DND-41 (cell line): ENCODE measurements around the gene TRIM5.

Source experiments
- ATAC-seq: fragments of 200-7000 bp; cut with Tn5 transposase; 3 replicates; pipeline ENCODE4 v1.9.1; 2021; ENCODE audit warnings: low read depth; ENCODE audit not compliant: insufficient read depth
- DNase-seq: peaks from one replicate; pipeline ENCODE4 v3.0.0-alpha.2; 2020
- H2AFZ ChIP-seq: 2 replicates; pipeline ENCODE4 v1.6.0; 2012; ENCODE audit warnings: low read depth, low read length
- H3K27ac ChIP-seq: 2 replicates; pipeline ENCODE4 v1.5.1; 2012; ENCODE audit warnings: low read length, inconsistent platforms
- H3K27me3 ChIP-seq: fragments of 200-600 bp; sonication (generic); 2 replicates; pipeline ENCODE4 v1.6.0; 2012; ENCODE audit warnings: low read length, mild to moderate bottlenecking, inconsistent platforms; ENCODE audit not compliant: insufficient read depth, poor library complexity
- H3K36me3 ChIP-seq: 2 replicates; pipeline ENCODE4 v1.5.1; 2012; ENCODE audit warnings: low read length, inconsistent platforms; ENCODE audit not compliant: insufficient read depth
- H3K4me1 ChIP-seq: 2 replicates; pipeline ENCODE4 v1.5.1; 2012; ENCODE audit warnings: mild to moderate bottlenecking, low read length; ENCODE audit not compliant: insufficient read depth
- H3K4me2 ChIP-seq: 2 replicates; pipeline ENCODE4 v1.6.0; 2012; ENCODE audit warnings: mild to moderate bottlenecking, moderate library complexity, low read length, inconsistent platforms; ENCODE audit not compliant: insufficient read depth
- H3K4me3 ChIP-seq, 2 experiments: fragments of 200-600 bp in 1 of 2; shearing (Covaris generic) in 1 of 2; 2 replicates each; pipeline ENCODE4 v1.5.1; 2012 to 2016; ENCODE audit warnings: inconsistent platforms in 2 of 2, low read length in 2 of 2, mild to moderate bottlenecking in 2 of 2, low read depth in 1 of 2, moderate library complexity in 1 of 2
- H3K79me2 ChIP-seq: 2 replicates; pipeline ENCODE4 v1.6.0; 2012; ENCODE audit warnings: low read length, inconsistent platforms; ENCODE audit not compliant: insufficient read depth
- H3K9ac ChIP-seq: 2 replicates; pipeline ENCODE4 v1.6.0; 2012; ENCODE audit warnings: low read depth, mild to moderate bottlenecking, inconsistent platforms, low read length, moderate library complexity
- H3K9me3 ChIP-seq: 2 replicates; pipeline ENCODE4 v1.5.1; 2012; ENCODE audit warnings: low read length, moderate library complexity, mild to moderate bottlenecking, inconsistent platforms; ENCODE audit not compliant: insufficient read depth, severe bottlenecking
- H4K20me1 ChIP-seq: 2 replicates; pipeline ENCODE4 v1.6.0; 2012; ENCODE audit warnings: low read length; ENCODE audit not compliant: insufficient read depth
- CTCF ChIP-seq: IDR thresholded peaks from 2 replicates; pipeline ENCODE4 v1.5.1; 2012; ENCODE audit warnings: borderline replicate concordance, low read length, moderate library complexity, mild to moderate bottlenecking; ENCODE audit not compliant: poor library complexity, severe bottlenecking; ENCODE audit errors: extremely low read depth
- EZH2 ChIP-seq: IDR thresholded peaks from 3 replicates; pipeline ENCODE4 v1.6.1; 2012; ENCODE audit warnings: borderline replicate concordance, low read depth, mild to moderate bottlenecking, moderate library complexity, low read length, inconsistent platforms; ENCODE audit not compliant: severe bottlenecking

Gene TRIM5

GRCh38 chr11:5624489-5625279 lies 60.2 kb downstream of the TRIM5 start, which contains the start of gene TRIM34:
Gene TRIM34, plus strand, starts transcription at chr11:5625001. Its CDS starts 7,331 bp downstream, at chr11:5632332.
- Histone ChIP-seq H3K9ac (peak within 1 kb of the TSS; percentile 60), H3K4me3 (peak within 1 kb of the TSS; percentile 33 to 74; a peak in 3 of 4 replicates), H2AFZ (peak within 1 kb of the TSS; percentile 91), H3K36me3 (no peaks in the 10 kb centered on the region), H3K4me2 (peak within 1 kb of the TSS; percentile 80), H3K9me3 (no peaks in the 10 kb centered on the region), H3K27ac (peak within 1 kb of the TSS; percentile 80), H3K4me1 (peaks cover 23% of the 10 kb centered on the region), H3K27me3 (no peaks in the 10 kb centered on the region), H4K20me1 (no peaks in the 10 kb centered on the region), H3K79me2 (no peaks in the 10 kb centered on the region)
- peak; percentile 98 for ATAC-seq
- TF ChIP-seq EZH2 = no peak
- TF ChIP-seq CTCF = no peak
- DNase-seq = peak; percentile 76

- Histone ChIP-seq H3K36me3 (no peaks in the 10 kb centered on the region), H3K27ac (no peak overlapping the region), H3K9me3 (no peaks in the 10 kb centered on the region), H3K9ac (no peak overlapping the region), H3K4me1 (peaks cover 23% of the 10 kb centered on the region), H3K27me3 (no peaks in the 10 kb centered on the region), H3K79me2 (no peaks in the 10 kb centered on the region), H4K20me1 (no peaks in the 10 kb centered on the region), H2AFZ (no peak overlapping the region), H3K4me2 (no peak overlapping the region), H3K4me3 (no peak overlapping the region)
- no peak for ATAC-seq
- TF ChIP-seq CTCF (no peak), EZH2 (no peak)
- no peak for DNase-seq
Observed at GRCh38 chr11:5622802-5623201, 62.1 kb downstream of the TRIM5 start.

- ATAC-seq = no peak
- no peak overlapping the region for H3K27ac ChIP-seq
- no peak for DNase-seq
- no peaks in the 10 kb centered on the region for H3K27me3 ChIP-seq
- no peak overlapping the region for H2AFZ ChIP-seq
- TF ChIP-seq CTCF (no peak), EZH2 (no peak)
- H3K79me2 ChIP-seq = no peaks in the 10 kb centered on the region
- H4K20me1 ChIP-seq = no peaks in the 10 kb centered on the region
- no peak overlapping the region for H3K9ac ChIP-seq
- H3K4me1 ChIP-seq = peaks cover 23% of the 10 kb centered on the region
- no peak overlapping the region for H3K4me2 ChIP-seq
- H3K4me3 ChIP-seq = no peak overlapping the region
- H3K36me3 ChIP-seq = no peaks in the 10 kb centered on the region
- no peaks in the 10 kb centered on the region for H3K9me3 ChIP-seq
Observed at GRCh38 chr11:5621580-5621979, 63.3 kb downstream of the TRIM5 start.
